OCI-LY7 (cell line): ENCODE data around the gene EGLN2. TPM values are rescaled to one million over a fixed set of nuclear protein-coding genes. Genes with fewer than 3 reads are reported as not detected.
A peak's percentile ranks its signal among the peaks of the same experiment; 100 is the strongest.

Experiments
- Bru-seq: library from RNA; stranded (reverse); fragments of 400-500 nt; gene quantifications from one replicate; lab custom pipeline; 2021; lab: Mats Ljungman, UMichigan
- BruChase-seq, 2 experiments: library from RNA; stranded (reverse); fragments of 400-500 nt; gene quantifications; one replicate each; lab custom pipeline; 2021; lab: Mats Ljungman, UMichigan
- BruUV-seq: library from RNA; stranded (reverse); fragments of 400-500 nt; replicated peaks from 2 replicates; lab custom pipeline; 2021; lab: Mats Ljungman, UMichigan
- CTCF ChIA-PET: fragments of 300-600 bp; sonication (Branson Sonifier 250); formaldehyde crosslinking; loops from one replicate; lab custom pipeline; 2022; ENCODE audit warnings: antibody characterized with exemption; ENCODE audit not compliant: unreplicated experiment; lab: Charles Lee
- POLR2A ChIA-PET: fragments of 300-600 bp; sonication (Branson Sonifier 250); formaldehyde crosslinking; loops from one replicate; lab custom pipeline; 2022; ENCODE audit warnings: antibody characterized with exemption; lab: Charles Lee
- DNase-seq: peaks from one replicate; pipeline ENCODE4 v3.0.0-alpha.2; 2015; ENCODE audit warnings: low spot score
- H2AFZ ChIP-seq: fragments of 200-600 bp; sonication (generic), shearing (Covaris generic); 2 replicates; pipeline ENCODE4 v1.6.1; 2014; ENCODE audit warnings: mild to moderate bottlenecking, antibody characterized with exemption, low read length, moderate library complexity
- H3K27ac ChIP-seq: fragments of 200-600 bp; sonication (generic); 2 replicates; pipeline ENCODE4 v1.5.1; 2014; ENCODE audit warnings: mixed run types, low read depth, mild to moderate bottlenecking, moderate library complexity, low read length, inconsistent platforms; ENCODE audit not compliant: poor library complexity, severe bottlenecking
- H3K36me3 ChIP-seq: fragments of 200-600 bp; sonication (generic); 2 replicates; pipeline ENCODE4 v1.6.1; 2014; ENCODE audit warnings: mild to moderate bottlenecking, antibody characterized with exemption, low read length, moderate library complexity, mixed read lengths; ENCODE audit not compliant: insufficient read depth
- H3K4me1 ChIP-seq: fragments of 200-600 bp; sonication (generic); 2 replicates; pipeline ENCODE4 v1.5.1; 2014; ENCODE audit warnings: mild to moderate bottlenecking, low read length; ENCODE audit not compliant: insufficient read depth, poor library complexity, severe bottlenecking
- H3K4me2 ChIP-seq: fragments of 200-600 bp; sonication (generic); 2 replicates; pipeline ENCODE4 v1.6.1; 2014; ENCODE audit warnings: mild to moderate bottlenecking, low read length
- H3K4me3 ChIP-seq: fragments of 200-600 bp; sonication (generic); 2 replicates; pipeline ENCODE4 v1.5.1; 2014; ENCODE audit warnings: mild to moderate bottlenecking, low read depth, low read length; ENCODE audit not compliant: poor library complexity, severe bottlenecking
- H3K79me2 ChIP-seq: fragments of 200-600 bp; sonication (generic); 2 replicates; pipeline ENCODE4 v1.6.1; 2016; ENCODE audit warnings: low read depth, mild to moderate bottlenecking, low read length, moderate library complexity, mixed read lengths; ENCODE audit not compliant: insufficient read depth
- H3K9me2 ChIP-seq: fragments of 200-600 bp; sonication (generic); 2 replicates; pipeline ENCODE4 v1.6.1; 2016; ENCODE audit warnings: mild to moderate bottlenecking, low read length, mixed read lengths; ENCODE audit not compliant: insufficient read depth
- H3K9me3 ChIP-seq: fragments of 200-600 bp; sonication (generic); 2 replicates; pipeline ENCODE4 v1.6.1; 2014; ENCODE audit warnings: mild to moderate bottlenecking, mixed run types, low read length, mixed read lengths
- H4K20me1 ChIP-seq: fragments of 200-600 bp; sonication (generic); 2 replicates; pipeline ENCODE4 v1.6.1; 2014; ENCODE audit warnings: mild to moderate bottlenecking, antibody characterized with exemption, low read length, moderate library complexity, mixed read lengths; ENCODE audit not compliant: insufficient read depth
- EZH2phosphoT487 ChIP-seq: fragments of 200-600 bp; sonication (generic); IDR thresholded peaks from 2 replicates; pipeline ENCODE4 v1.6.1; 2018; ENCODE audit warnings: low read depth, borderline replicate concordance, mild to moderate bottlenecking, mixed run types, antibody characterized with exemption, low read length, moderate library complexity, mixed read lengths
- intact Hi-C: fragments of 100-400 bp; cut with micrococcal nuclease; formaldehyde crosslinking; loops from one replicate; pipeline ENCODE4 v1.10.0; 2022; ENCODE audit not compliant: unreplicated experiment
- long read RNA-seq: library from polyadenylated mRNA; stranded (forward); transcript quantifications from one replicate; pipeline ENCODE4 v2.0.0, GENCODE V29; 2022
- total RNA-seq, 2 experiments: library from RNA; depleted of rRNA in 1 of 2; stranded (reverse); fragments of >200 nt in 1 of 2; shearing (Covaris generic) in 1 of 2; gene quantifications; 2 replicates each; pipeline ENCODE4 v1.2.3, GENCODE V29; 2014 to 2022
- TF ChIP-seq, protein P1 (sequence below): fragments of 200-600 bp; sonication (generic); conservative IDR thresholded peaks from 2 replicates; pipeline ENCODE4 v1.5.1; 2014; ENCODE audit warnings: mild to moderate bottlenecking, antibody characterized with exemption, low read length, moderate library complexity, mixed read lengths

EGLN2 gene
- 76.1 and 81.6 TPM in 2 replicates for total RNA-seq (2014; rRNA removed; shearing (Covaris generic))
- 87.9 and 90.8 TPM in 2 replicates for total RNA-seq (2022)
- percentile 60 among the genes with signal in this experiment for Bru-seq, nascent RNA
- percentile 55 among the genes with signal in this experiment for BruChase-seq, experiment 1, labeled RNA remaining after a 6-hour chase
- BruChase-seq, experiment 2, labeled RNA remaining after a 2-hour chase, result percentile 65 among the genes with signal in this experiment
- long read RNA-seq, transcript EGLN2-201 (6 exons, 2,102 nt), result major isoform, 153 of 181 reads
- long read RNA-seq, transcript EGLN2-207 (5 exons, 2,821 nt), result minor isoform, 14 of 181 reads
- long read RNA-seq, partial matches to known transcripts, result 0 of 181 reads
- long read RNA-seq, other reads (novel, unspliced or antisense), result 8 of 181 reads

DNA sequence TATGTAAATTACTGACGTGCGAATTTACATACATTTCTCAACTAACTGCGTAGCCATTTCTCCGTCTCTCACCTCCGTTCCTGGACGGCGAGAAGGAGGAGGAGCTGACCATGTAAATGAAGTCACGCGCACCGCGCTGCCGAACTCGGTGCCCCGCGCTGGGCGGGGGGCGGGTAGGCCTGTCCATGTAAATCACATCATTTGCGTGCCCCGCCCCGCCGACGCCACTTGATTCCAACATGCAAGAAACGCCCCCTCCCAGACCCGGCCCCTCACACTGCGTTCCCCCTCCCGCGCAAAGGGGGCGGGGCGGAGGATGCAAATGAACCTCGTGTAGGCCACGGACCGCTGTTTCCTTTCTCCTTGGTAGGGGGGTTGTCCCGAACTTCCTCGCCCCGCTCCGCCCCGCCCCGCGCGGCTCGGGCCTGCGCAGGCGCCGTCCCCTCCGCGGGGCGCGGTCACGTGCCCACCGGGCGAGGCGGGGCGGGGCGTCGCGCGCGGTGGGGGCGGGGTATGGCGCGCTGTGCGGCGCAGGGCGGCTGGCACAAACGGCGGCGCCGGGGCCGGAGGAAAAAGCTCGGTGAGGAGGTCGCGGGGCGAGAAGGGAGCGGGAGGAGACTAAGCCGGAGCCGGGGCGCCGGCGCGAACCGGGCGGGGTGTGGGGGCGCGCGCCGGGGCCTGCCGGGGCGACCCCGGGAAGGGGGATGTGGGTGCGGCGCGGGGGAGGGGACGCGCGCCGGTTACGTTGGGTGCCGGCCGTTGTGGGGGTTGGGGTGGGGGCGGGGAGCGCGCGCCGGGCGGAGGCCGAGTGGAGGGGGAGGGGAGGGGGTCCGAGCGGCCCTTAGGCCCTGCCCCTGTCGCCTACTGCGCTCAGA, at the start of gene EGLN2:
TSS of gene EGLN2 (plus strand) at position 509 of the 875 bp plus-strand sequence. CDS start 1,382 bp downstream, outside the sequence.
- ChIA-PET CTCF (interaction anchor here (0.6 kb wide), 1 partner anchor 21 kb away, joined by 3 read pairs; the partner anchor contains the start of gene RAB4B), POLR2A (interaction anchor here (0.6 to 1.9 kb wide), 4 partner anchors 12 to 46 kb away, joined by 3 to 14 read pairs (median 3); partner anchors contain the start of gene RAB4B)
- Histone ChIP-seq H3K4me3 (peak within 1 kb of the TSS; percentile 99), H2AFZ (peak within 1 kb of the TSS; percentile 53; the same call in 1 of the 2 replicates), H3K27ac (peak within 1 kb of the TSS; percentile 65), H3K4me2 (peak within 1 kb of the TSS; percentile 97), H3K9me2 (no peaks in the 10 kb centered on the region), H4K20me1 (peaks cover 14% of the 10 kb centered on the region; the same call in 1 of the 2 replicates), H3K79me2 (peaks cover 45% of the 10 kb centered on the region), H3K4me1 (peaks cover 58% of the 10 kb centered on the region), H3K9me3 (no peaks in the 10 kb centered on the region), H3K36me3 (peaks cover 35% of the 10 kb centered on the region; the same call in 1 of the 2 replicates)
- intact Hi-C loops, result loop anchor here (1.0 to 5.0 kb wide), 4 partner anchors 22 to 463 kb away; partner anchors contain the start of genes ACTMAP, COQ8B, HNRNPUL1 and ITPKC
- DNase-seq, result peak; percentile 100
- TF ChIP-seq EZH2phosphoT487, result no peak
- TF ChIP-seq, protein P1, sequence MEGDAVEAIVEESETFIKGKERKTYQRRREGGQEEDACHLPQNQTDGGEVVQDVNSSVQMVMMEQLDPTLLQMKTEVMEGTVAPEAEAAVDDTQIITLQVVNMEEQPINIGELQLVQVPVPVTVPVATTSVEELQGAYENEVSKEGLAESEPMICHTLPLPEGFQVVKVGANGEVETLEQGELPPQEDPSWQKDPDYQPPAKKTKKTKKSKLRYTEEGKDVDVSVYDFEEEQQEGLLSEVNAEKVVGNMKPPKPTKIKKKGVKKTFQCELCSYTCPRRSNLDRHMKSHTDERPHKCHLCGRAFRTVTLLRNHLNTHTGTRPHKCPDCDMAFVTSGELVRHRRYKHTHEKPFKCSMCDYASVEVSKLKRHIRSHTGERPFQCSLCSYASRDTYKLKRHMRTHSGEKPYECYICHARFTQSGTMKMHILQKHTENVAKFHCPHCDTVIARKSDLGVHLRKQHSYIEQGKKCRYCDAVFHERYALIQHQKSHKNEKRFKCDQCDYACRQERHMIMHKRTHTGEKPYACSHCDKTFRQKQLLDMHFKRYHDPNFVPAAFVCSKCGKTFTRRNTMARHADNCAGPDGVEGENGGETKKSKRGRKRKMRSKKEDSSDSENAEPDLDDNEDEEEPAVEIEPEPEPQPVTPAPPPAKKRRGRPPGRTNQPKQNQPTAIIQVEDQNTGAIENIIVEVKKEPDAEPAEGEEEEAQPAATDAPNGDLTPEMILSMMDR, result no peak
- BruUV-seq, result no TSS peak

DNA sequence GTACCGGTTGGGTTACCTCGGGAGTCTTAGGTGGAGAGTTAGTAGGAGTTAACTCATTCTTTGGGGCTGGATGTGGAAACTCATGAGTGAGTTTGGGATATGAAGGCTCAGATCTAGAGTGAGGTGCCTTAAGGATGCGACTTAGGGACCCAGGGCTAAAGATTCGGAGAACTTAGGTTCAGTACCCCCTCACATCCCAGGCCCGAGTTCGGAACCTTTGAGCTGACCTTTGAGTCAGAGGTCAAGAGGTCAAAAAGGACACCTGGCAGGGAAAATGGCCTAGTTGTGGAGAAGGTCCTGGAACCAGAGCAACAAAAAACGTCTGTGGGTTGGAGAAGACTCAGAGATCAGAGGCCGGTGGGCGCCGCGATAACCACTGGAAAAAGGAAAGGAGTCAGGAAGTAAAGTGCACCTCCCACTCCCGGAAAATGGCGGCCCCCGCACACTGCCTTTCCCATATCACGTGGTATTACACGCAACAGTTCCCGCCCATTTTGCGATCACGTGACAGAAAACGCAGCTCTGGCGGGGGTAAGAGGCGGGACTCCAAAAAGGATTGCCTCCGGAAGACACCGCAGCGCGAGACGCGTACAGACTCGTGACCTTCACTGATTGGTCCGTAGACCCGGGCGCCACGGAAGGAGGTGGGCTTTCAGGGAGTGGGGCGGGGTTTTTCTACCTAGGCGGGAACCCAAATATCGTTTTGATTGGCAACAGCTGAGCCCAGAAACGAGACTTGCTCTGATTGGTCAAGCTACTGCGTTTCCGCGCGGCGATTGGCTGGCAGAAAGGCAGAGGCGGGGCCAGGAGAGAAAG, 48.7 kb upstream of the EGLN2 start, which contains the start of gene ACTMAP:
TSS of gene ACTMAP (minus strand) at position 420 of the 816 bp plus-strand sequence. CDS start 674 bp downstream, outside the sequence.
- BruUV-seq, result TSS peak; percentile 97
- H3K36me3 ChIP-seq, result peaks cover 36% of the 10 kb centered on the region
- POLR2A ChIA-PET, result interaction anchor here (0.6 to 3.8 kb wide), 9 partner anchors 9 to 613 kb away, joined by 3 to 29 read pairs (median 4); partner anchors contain the start of genes B9D2 and RAB4B
- H4K20me1 ChIP-seq, result peaks cover 14% of the 10 kb centered on the region
- intact Hi-C loops, result loop anchor here (1.0 to 5.0 kb wide), 4 partner anchors 27 to 88 kb away; partner anchors contain the start of gene EGLN2
- no peaks in the 10 kb centered on the region for H3K9me2 ChIP-seq
- H3K4me3 ChIP-seq, result peak within 1 kb of the TSS; percentile 80
- peak within 1 kb of the TSS; percentile 79 for H3K27ac ChIP-seq
- no peak within 1 kb of the TSS; the same call in 1 of the 2 replicates for H2AFZ ChIP-seq
- H3K9me3 ChIP-seq, result no peaks in the 10 kb centered on the region
- CTCF ChIA-PET, result interaction anchor here (1.0 kb wide), 1 partner anchor 87 kb away, joined by 3 read pairs; no protein-coding TSS in a partner anchor
- H3K4me1 ChIP-seq, result peaks cover 45% of the 10 kb centered on the region
- TF ChIP-seq, protein P1, result no peak
- no peak for TF ChIP-seq EZH2phosphoT487
- peak; percentile 100 for DNase-seq
- H3K79me2 ChIP-seq, result peaks cover 62% of the 10 kb centered on the region
- H3K4me2 ChIP-seq, result peak within 1 kb of the TSS; percentile 90
